Osteoblast (primary cell): Measurements from ENCODE around the gene CDC7. TPM values are rescaled to one million over a fixed set of nuclear protein-coding genes. Genes with fewer than 3 reads are reported as not detected.
A peak's percentile ranks its signal among the peaks of the same experiment; 100 is the strongest.

Experiments
- DNase-seq: peaks from one replicate; pipeline ENCODE4 v3.0.0; 2011; ENCODE audit warnings: low spot score, mixed read lengths; ENCODE audit not compliant: insufficient read length; ENCODE audit errors: missing footprints
- H2AFZ ChIP-seq: 2 replicates; pipeline ENCODE4 v1.6.0; 2011; ENCODE audit warnings: mild to moderate bottlenecking, low read length
- H3K27ac ChIP-seq: 2 replicates; pipeline ENCODE4 v1.5.1; 2011; ENCODE audit warnings: mild to moderate bottlenecking, low read depth, low read length, moderate library complexity
- H3K27me3 ChIP-seq: 2 replicates; pipeline ENCODE4 v1.6.0; 2012; ENCODE audit warnings: mild to moderate bottlenecking, control low read depth, inconsistent platforms, low read length, moderate library complexity; ENCODE audit not compliant: insufficient read depth
- H3K36me3 ChIP-seq: 2 replicates; pipeline ENCODE4 v1.5.1; 2011; ENCODE audit warnings: mild to moderate bottlenecking, low read length, control low read depth, moderate library complexity; ENCODE audit not compliant: insufficient read depth
- H3K4me1 ChIP-seq: 2 replicates; pipeline ENCODE4 v1.5.1; 2011; ENCODE audit warnings: mild to moderate bottlenecking, low read length, control low read depth, moderate library complexity; ENCODE audit not compliant: insufficient read depth
- H3K4me2 ChIP-seq: 2 replicates; pipeline ENCODE4 v1.6.0; 2011; ENCODE audit warnings: mild to moderate bottlenecking, low read length; ENCODE audit not compliant: insufficient read depth
- H3K4me3 ChIP-seq: fragments of 200-600 bp; sonication (generic); 3 replicates; pipeline ENCODE4 v1.5.1; 2012; ENCODE audit warnings: mild to moderate bottlenecking, low read length, inconsistent platforms; ENCODE audit not compliant: insufficient read depth
- H3K79me2 ChIP-seq: 2 replicates; pipeline ENCODE4 v1.6.0; 2012; ENCODE audit warnings: mild to moderate bottlenecking, low read length, control low read depth, inconsistent platforms; ENCODE audit not compliant: insufficient read depth
- H3K9me3 ChIP-seq: 2 replicates; pipeline ENCODE4 v1.5.1; 2011; ENCODE audit warnings: low read depth, low read length, control low read depth
- H4K20me1 ChIP-seq: 2 replicates; pipeline ENCODE4 v1.6.0; 2012; ENCODE audit warnings: mild to moderate bottlenecking, low read length, control low read depth; ENCODE audit not compliant: insufficient read depth
- CTCF ChIP-seq: IDR thresholded peaks from 2 replicates; pipeline ENCODE4 v1.5.1; 2011; ENCODE audit warnings: mild to moderate bottlenecking, low read depth, low read length, moderate library complexity; ENCODE audit errors: extremely low read depth
- total RNA-seq: library from RNA; depleted of rRNA; stranded (reverse); fragments of >200 nt; gene quantifications from 2 replicates; pipeline ENCODE4 v1.2.3, GENCODE V29; 2012

Gene CDC7
- total RNA-seq, 1 donor, result 3.3 TPM

DNA sequence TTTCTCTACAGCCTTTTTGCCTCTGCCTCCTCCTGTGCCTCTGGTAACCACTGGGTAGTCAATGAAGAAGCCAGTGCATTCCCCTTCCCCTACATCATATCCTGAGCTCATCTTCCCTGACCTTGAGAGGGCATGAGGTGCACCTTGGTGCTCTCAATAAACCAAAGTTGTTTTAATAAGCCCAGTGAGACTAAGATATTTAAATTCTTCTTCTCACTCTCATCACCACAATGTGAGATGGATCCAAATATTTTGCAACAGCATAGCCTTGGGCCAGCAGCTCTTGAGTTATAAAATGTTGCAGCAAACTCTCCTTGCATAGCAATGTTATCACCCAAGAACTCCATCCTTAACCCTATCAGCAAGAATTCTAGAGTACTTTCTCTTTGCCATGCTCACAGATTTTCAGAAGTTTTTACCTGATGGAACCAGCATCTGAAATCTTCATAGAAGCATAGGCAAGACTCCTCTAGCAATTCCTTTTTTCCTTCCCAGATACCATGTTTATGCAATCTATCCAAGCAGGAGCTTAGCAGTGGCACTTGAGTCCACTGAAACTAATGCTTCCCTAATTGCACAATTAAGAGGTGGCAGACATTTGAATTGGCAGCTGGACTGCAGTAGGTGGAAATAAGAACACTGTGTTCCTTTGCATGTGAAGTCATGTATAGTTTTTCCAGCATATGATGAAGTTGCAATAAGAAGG lies 36.8 kb downstream of the CDC7 start:
- DNase-seq, result peak; percentile 87
- H2AFZ ChIP-seq, result no peak overlapping the region
- H4K20me1 ChIP-seq, result no peaks in the 10 kb centered on the region
- peak overlapping the region; percentile 11 for H3K4me2 ChIP-seq
- no peak overlapping the region for H3K4me3 ChIP-seq
- peaks cover 7% of the 10 kb centered on the region for H3K27me3 ChIP-seq
- H3K27ac ChIP-seq, result peak overlapping the region; percentile 6
- no peaks in the 10 kb centered on the region for H3K79me2 ChIP-seq
- no peak for TF ChIP-seq CTCF
- H3K9me3 ChIP-seq, result no peaks in the 10 kb centered on the region
- peaks cover 15% of the 10 kb centered on the region for H3K4me1 ChIP-seq
- H3K36me3 ChIP-seq, result no peaks in the 10 kb centered on the region

- H3K4me1 ChIP-seq, result peaks cover 15% of the 10 kb centered on the region
- H3K27ac ChIP-seq, result no peak overlapping the region
- DNase-seq, result peak; percentile 62
- no peaks in the 10 kb centered on the region for H3K9me3 ChIP-seq
- no peak overlapping the region for H2AFZ ChIP-seq
- H3K36me3 ChIP-seq, result no peaks in the 10 kb centered on the region
- no peak overlapping the region for H3K4me3 ChIP-seq
- no peaks in the 10 kb centered on the region for H4K20me1 ChIP-seq
- peaks cover 7% of the 10 kb centered on the region for H3K27me3 ChIP-seq
- no peak for TF ChIP-seq CTCF
- H3K4me2 ChIP-seq, result no peak overlapping the region
- H3K79me2 ChIP-seq, result no peaks in the 10 kb centered on the region
Measured at GRCh38 chr1:91537987-91538304, 37.3 kb downstream of the CDC7 start.

- Histone ChIP-seq H3K4me2 (no peak overlapping the region), H3K9me3 (no peaks in the 10 kb centered on the region), H3K27ac (no peak overlapping the region), H3K4me1 (peaks cover 15% of the 10 kb centered on the region), H4K20me1 (no peaks in the 10 kb centered on the region), H2AFZ (no peak overlapping the region), H3K36me3 (no peaks in the 10 kb centered on the region), H3K79me2 (no peaks in the 10 kb centered on the region), H3K4me3 (no peak overlapping the region), H3K27me3 (peaks cover 7% of the 10 kb centered on the region)
- DNase-seq, result no peak
- no peak for TF ChIP-seq CTCF
Measured at GRCh38 chr1:91540910-91541309, 40.3 kb downstream of the CDC7 start.

DNA sequence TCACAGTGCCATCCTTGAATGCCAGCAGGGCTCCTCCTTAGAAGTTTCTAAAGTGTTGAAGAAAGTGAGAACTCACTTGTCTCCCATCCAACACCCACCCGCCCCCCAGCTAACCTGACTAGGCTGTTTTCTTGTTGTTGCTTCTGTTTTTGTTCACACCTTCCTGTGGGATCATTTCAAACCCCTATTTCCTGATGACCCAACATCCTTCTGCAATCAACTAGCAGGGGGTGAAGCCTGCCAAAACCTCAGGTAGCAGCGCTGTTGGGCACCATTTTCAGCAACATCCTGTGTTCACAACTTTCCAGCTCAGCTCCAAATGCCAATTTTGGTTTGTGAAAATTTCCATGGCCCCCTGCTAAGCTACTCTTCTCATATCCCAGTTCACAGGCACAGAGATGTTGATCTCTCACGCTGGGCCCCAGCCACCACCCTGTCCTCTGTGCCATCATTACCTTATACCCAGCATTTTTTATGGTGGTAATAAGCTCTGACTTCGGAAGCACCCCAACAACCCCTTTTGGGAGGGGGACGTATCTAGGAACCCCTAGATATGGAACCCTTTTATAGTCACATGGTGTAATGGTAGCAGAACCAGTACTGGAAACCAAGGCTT lies 41.4 kb downstream of the CDC7 start:
- Histone ChIP-seq H3K27ac (no peak overlapping the region), H2AFZ (no peak overlapping the region), H3K9me3 (no peaks in the 10 kb centered on the region), H3K4me1 (peaks cover 9% of the 10 kb centered on the region), H4K20me1 (no peaks in the 10 kb centered on the region), H3K36me3 (no peaks in the 10 kb centered on the region), H3K27me3 (peaks cover 7% of the 10 kb centered on the region), H3K4me2 (no peak overlapping the region), H3K4me3 (no peak overlapping the region), H3K79me2 (no peaks in the 10 kb centered on the region)
- no peak for DNase-seq
- TF ChIP-seq CTCF, result no peak
